Astrocyte (in vitro differentiated cells and primary cell): ENCODE data around the gene CSRNP3. TPM values are rescaled to one million over a fixed set of nuclear protein-coding genes. Genes with fewer than 3 reads are reported as not detected.

Source experiments
- DNase-seq: peaks from one replicate; pipeline ENCODE4 v3.0.0-alpha.2; 2010; ENCODE audit warnings: low read depth
- FAIRE-seq: peaks from 2 replicates; lab custom pipeline; 2011; peaks lifted over from hg19 to GRCh38; lab: Jason Lieb, UNC
- H2AFZ ChIP-seq: 2 replicates; pipeline ENCODE4 v1.6.0; 2012; ENCODE audit warnings: low read depth, low read length, inconsistent platforms
- H3K27ac ChIP-seq: 2 replicates; pipeline ENCODE4 v1.5.1; 2011; ENCODE audit warnings: low read depth, low read length, inconsistent platforms
- H3K27me3 ChIP-seq: 2 replicates; pipeline ENCODE4 v1.6.0; 2011; ENCODE audit warnings: low read length, inconsistent platforms; ENCODE audit not compliant: insufficient read depth
- H3K36me3 ChIP-seq: 2 replicates; pipeline ENCODE4 v1.5.1; 2011; ENCODE audit warnings: low read length, inconsistent platforms; ENCODE audit not compliant: insufficient read depth
- H3K4me1 ChIP-seq: 2 replicates; pipeline ENCODE4 v1.5.1; 2011; ENCODE audit warnings: low read length, inconsistent platforms; ENCODE audit not compliant: insufficient read depth
- H3K4me2 ChIP-seq: 2 replicates; pipeline ENCODE4 v1.6.0; 2012; ENCODE audit warnings: low read length, inconsistent platforms
- H3K4me3 ChIP-seq: 2 replicates; pipeline ENCODE4 v1.5.1; 2011; ENCODE audit warnings: low read depth, mild to moderate bottlenecking, low read length, inconsistent platforms; ENCODE audit not compliant: insufficient read depth
- H3K79me2 ChIP-seq: 2 replicates; pipeline ENCODE4 v1.6.0; 2012; ENCODE audit warnings: mild to moderate bottlenecking, low read length, inconsistent platforms; ENCODE audit not compliant: insufficient read depth
- H3K9ac ChIP-seq: 2 replicates; pipeline ENCODE4 v1.6.0; 2012; ENCODE audit warnings: mild to moderate bottlenecking, low read length, inconsistent platforms
- H3K9me3 ChIP-seq: 2 replicates; pipeline ENCODE4 v1.5.1; 2012; ENCODE audit warnings: low read depth, mild to moderate bottlenecking, low read length, inconsistent platforms; ENCODE audit not compliant: insufficient read depth
- H4K20me1 ChIP-seq: 2 replicates; pipeline ENCODE4 v1.6.0; 2012; ENCODE audit warnings: low read length, inconsistent platforms; ENCODE audit not compliant: insufficient read depth
- H3K27ac Mint-ChIP-seq: one replicate; pipeline ENCODE4 v1.8.0; 2021; ENCODE audit warnings: mild to moderate bottlenecking, mixed read lengths; ENCODE audit not compliant: unreplicated experiment
- H3K27me3 Mint-ChIP-seq: one replicate; pipeline ENCODE4 v1.8.0; 2021; ENCODE audit warnings: low read depth, mixed read lengths; ENCODE audit not compliant: unreplicated experiment
- H3K36me3 Mint-ChIP-seq: one replicate; pipeline ENCODE4 v1.8.0; 2021; ENCODE audit warnings: low read depth, mixed read lengths; ENCODE audit not compliant: unreplicated experiment
- H3K4me1 Mint-ChIP-seq: one replicate; pipeline ENCODE4 v1.8.0; 2021; ENCODE audit warnings: low read depth, mixed read lengths; ENCODE audit not compliant: unreplicated experiment
- H3K4me3 Mint-ChIP-seq: one replicate; pipeline ENCODE4 v1.8.0; 2021; ENCODE audit warnings: mild to moderate bottlenecking, moderate library complexity, mixed read lengths; ENCODE audit not compliant: unreplicated experiment
- H3K9me3 Mint-ChIP-seq: one replicate; pipeline ENCODE4 v1.8.0; 2021; ENCODE audit warnings: mild to moderate bottlenecking, mixed read lengths; ENCODE audit not compliant: unreplicated experiment
- CTCF ChIP-seq: IDR thresholded peaks from 2 replicates; pipeline ENCODE4 v1.5.1; 2011; ENCODE audit warnings: low read depth, mild to moderate bottlenecking, inconsistent platforms, low read length, moderate library complexity; ENCODE audit not compliant: insufficient read depth
- EZH2 ChIP-seq: IDR thresholded peaks from 2 replicates; pipeline ENCODE4 v1.6.1; 2012; ENCODE audit warnings: mild to moderate bottlenecking, low read length, inconsistent platforms; ENCODE audit not compliant: insufficient read depth
- total RNA-seq: library from RNA; stranded (reverse); gene quantifications from 2 replicates; pipeline ENCODE4 v1.2.1, GENCODE V29; 2021

The CSRNP3 gene
- total RNA-seq, 1 donor from 2014 or later, result 5.9 TPM

GRCh38 chr2:165435611-165436010, 33.9 kb upstream of the CSRNP3 start:
- no peak overlapping the region for H3K4me3 Mint-ChIP-seq
- no peaks in the 10 kb centered on the region for H3K9me3 ChIP-seq
- H4K20me1 ChIP-seq, result no peaks in the 10 kb centered on the region
- no peaks in the 10 kb centered on the region for H3K36me3 Mint-ChIP-seq
- no peaks in the 10 kb centered on the region for H3K36me3 ChIP-seq
- H3K27me3 Mint-ChIP-seq, result no peaks in the 10 kb centered on the region
- FAIRE-seq (no peak), DNase-seq (no peak)
- no peak for TF ChIP-seq CTCF
- TF ChIP-seq EZH2, result no peak
- no peaks in the 10 kb centered on the region for H3K4me1 ChIP-seq
- H3K9me3 Mint-ChIP-seq, result no peaks in the 10 kb centered on the region
- H3K27me3 ChIP-seq, result no peaks in the 10 kb centered on the region
- peaks cover 3% of the 10 kb centered on the region for H3K4me1 Mint-ChIP-seq
- no peak overlapping the region for H3K27ac ChIP-seq
- H3K4me2 ChIP-seq, result no peak overlapping the region
- H2AFZ ChIP-seq, result no peak overlapping the region
- no peak overlapping the region for H3K27ac Mint-ChIP-seq
- H3K9ac ChIP-seq, result no peak overlapping the region
- no peaks in the 10 kb centered on the region for H3K79me2 ChIP-seq
- no peak overlapping the region for H3K4me3 ChIP-seq

- H3K9me3 Mint-ChIP-seq, result no peaks in the 10 kb centered on the region
- no peak overlapping the region for H2AFZ ChIP-seq
- no peaks in the 10 kb centered on the region for H3K27me3 ChIP-seq
- no peak overlapping the region for H3K27ac ChIP-seq
- peaks cover 3% of the 10 kb centered on the region for H3K4me1 Mint-ChIP-seq
- H3K4me2 ChIP-seq, result no peak overlapping the region
- H3K4me1 ChIP-seq, result no peaks in the 10 kb centered on the region
- H3K27me3 Mint-ChIP-seq, result no peaks in the 10 kb centered on the region
- no peaks in the 10 kb centered on the region for H3K36me3 ChIP-seq
- no peak overlapping the region for H3K9ac ChIP-seq
- no peaks in the 10 kb centered on the region for H4K20me1 ChIP-seq
- no peak overlapping the region for H3K4me3 ChIP-seq
- no peak for FAIRE-seq
- no peak for TF ChIP-seq CTCF
- no peak for TF ChIP-seq EZH2
- H3K36me3 Mint-ChIP-seq, result no peaks in the 10 kb centered on the region
- H3K27ac Mint-ChIP-seq, result no peak overlapping the region
- H3K9me3 ChIP-seq, result no peaks in the 10 kb centered on the region
- no peak overlapping the region for H3K4me3 Mint-ChIP-seq
- no peaks in the 10 kb centered on the region for H3K79me2 ChIP-seq
- DNase-seq, result no peak
These were observed 32.9 kb upstream of the CSRNP3 start for GRCh38 chr2:165436559-165436958.

- H4K20me1 ChIP-seq, result no peaks in the 10 kb centered on the region
- no peaks in the 10 kb centered on the region for H3K9me3 ChIP-seq
- Mint-ChIP-seq H3K4me3 (no peak overlapping the region), H3K4me1 (peaks cover 3% of the 10 kb centered on the region), H3K9me3 (no peaks in the 10 kb centered on the region), H3K27me3 (no peaks in the 10 kb centered on the region), H3K27ac (no peak overlapping the region), H3K36me3 (no peaks in the 10 kb centered on the region)
- no peak overlapping the region for H2AFZ ChIP-seq
- no peaks in the 10 kb centered on the region for H3K79me2 ChIP-seq
- TF ChIP-seq EZH2, result no peak
- no peak for TF ChIP-seq CTCF
- no peak overlapping the region for H3K4me3 ChIP-seq
- H3K4me1 ChIP-seq, result no peaks in the 10 kb centered on the region
- no peak overlapping the region for H3K9ac ChIP-seq
- FAIRE-seq (no peak), DNase-seq (peak; percentile 64)
- H3K4me2 ChIP-seq, result no peak overlapping the region
- no peak overlapping the region for H3K27ac ChIP-seq
- no peaks in the 10 kb centered on the region for H3K27me3 ChIP-seq
- H3K36me3 ChIP-seq, result no peaks in the 10 kb centered on the region
These were observed 29.1 kb upstream of the CSRNP3 start for GRCh38 chr2:165440367-165440766.
